ENCODE data around the gene LITAFD. TPM values are rescaled to one million over a fixed set of nuclear protein-coding genes. Genes with fewer than 3 reads are reported as not detected.
A peak's percentile ranks its signal among the peaks of the same experiment; 100 is the strongest.

LITAFD gene
- total RNA-seq, 1 donor from 2014 or later, result not detected

DNA sequence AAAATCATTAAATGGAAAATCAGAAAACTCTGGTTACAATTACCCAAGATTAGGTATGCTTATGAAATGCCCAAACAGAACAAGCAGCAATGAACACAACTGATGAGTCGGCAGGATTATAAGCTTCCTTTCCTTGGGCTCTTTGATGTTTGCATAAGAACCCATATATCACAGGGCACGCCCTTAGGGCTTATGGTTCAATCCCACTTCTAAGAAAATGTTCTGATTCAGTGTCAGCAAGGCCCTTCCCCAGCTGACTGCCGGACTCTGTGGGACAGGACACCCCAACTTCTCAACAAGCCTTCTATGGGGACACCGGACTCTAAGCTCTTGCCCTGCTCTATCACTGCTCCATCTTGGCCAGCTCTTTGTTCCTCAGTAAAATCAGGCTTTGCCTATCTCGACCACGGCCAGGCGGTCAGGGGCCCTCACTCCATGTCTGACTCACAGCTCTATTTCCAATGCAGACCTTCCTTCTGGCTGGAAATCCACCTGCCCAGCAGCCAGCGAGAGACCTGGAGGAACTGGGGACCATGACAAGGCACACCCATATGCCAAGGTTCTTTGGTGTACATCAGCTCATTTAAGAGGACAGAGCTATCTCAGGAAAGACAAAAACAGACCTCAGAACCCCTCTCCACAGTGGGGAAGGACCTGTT, 26.8 kb downstream of the LITAFD start:
- peaks cover 64% of the 10 kb centered on the region for H3K36me3 ChIP-seq (ENCODE audit: insufficient read depth, low read length)

DNA sequence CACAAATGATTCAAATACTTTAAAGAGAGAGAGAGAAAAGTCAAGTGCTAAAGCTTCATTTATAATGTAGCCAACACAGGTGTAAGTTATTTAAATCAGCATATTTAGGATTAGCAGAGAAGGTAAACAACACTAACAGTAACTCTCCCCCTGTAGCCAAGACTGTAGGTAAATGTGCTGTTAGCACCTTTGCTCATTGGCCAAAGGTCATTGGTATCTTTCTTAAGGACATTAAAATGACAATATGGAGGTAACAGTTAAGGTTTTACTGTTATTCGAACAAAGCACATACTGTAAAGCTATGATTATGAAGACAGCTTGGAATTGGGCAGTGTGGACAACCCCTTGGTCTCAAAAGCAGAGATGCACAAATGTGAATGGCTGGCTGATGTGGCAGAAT, 28.7 kb downstream of the LITAFD start:
- Histone ChIP-seq H3K4me1 (ENCODE audit: insufficient read depth, low read length) (no peaks in the 10 kb centered on the region), H2AFZ (ENCODE audit: low read depth, low read length) (no peak overlapping the region), H4K20me1 (ENCODE audit: insufficient read depth, low read length) (peaks cover 81% of the 10 kb centered on the region), H3K9me3 (ENCODE audit: insufficient read depth, low read depth, low read length) (no peaks in the 10 kb centered on the region), H3K36me3 (ENCODE audit: insufficient read depth, low read length) (peaks cover 69% of the 10 kb centered on the region), H3K27ac (ENCODE audit: low read depth, low read length) (no peak overlapping the region), H3K4me2 (ENCODE audit: low read length) (no peak overlapping the region), H3K4me3 (ENCODE audit: insufficient read depth, low read depth, low read length) (no peak overlapping the region), H3K79me2 (ENCODE audit: insufficient read depth, low read length) (peaks cover 54% of the 10 kb centered on the region), H3K27me3 (ENCODE audit: insufficient read depth, low read length) (no peaks in the 10 kb centered on the region), H3K9ac (ENCODE audit: low read length) (no peak overlapping the region)
- H3K4me3 Mint-ChIP-seq (ENCODE audit: unreplicated experiment), result no peak overlapping the region
- no peak for FAIRE-seq
- H3K27ac Mint-ChIP-seq (ENCODE audit: unreplicated experiment), result peak overlapping the region; percentile 66
- TF ChIP-seq, protein P1, sequence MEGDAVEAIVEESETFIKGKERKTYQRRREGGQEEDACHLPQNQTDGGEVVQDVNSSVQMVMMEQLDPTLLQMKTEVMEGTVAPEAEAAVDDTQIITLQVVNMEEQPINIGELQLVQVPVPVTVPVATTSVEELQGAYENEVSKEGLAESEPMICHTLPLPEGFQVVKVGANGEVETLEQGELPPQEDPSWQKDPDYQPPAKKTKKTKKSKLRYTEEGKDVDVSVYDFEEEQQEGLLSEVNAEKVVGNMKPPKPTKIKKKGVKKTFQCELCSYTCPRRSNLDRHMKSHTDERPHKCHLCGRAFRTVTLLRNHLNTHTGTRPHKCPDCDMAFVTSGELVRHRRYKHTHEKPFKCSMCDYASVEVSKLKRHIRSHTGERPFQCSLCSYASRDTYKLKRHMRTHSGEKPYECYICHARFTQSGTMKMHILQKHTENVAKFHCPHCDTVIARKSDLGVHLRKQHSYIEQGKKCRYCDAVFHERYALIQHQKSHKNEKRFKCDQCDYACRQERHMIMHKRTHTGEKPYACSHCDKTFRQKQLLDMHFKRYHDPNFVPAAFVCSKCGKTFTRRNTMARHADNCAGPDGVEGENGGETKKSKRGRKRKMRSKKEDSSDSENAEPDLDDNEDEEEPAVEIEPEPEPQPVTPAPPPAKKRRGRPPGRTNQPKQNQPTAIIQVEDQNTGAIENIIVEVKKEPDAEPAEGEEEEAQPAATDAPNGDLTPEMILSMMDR (IDR thresholded peaks at IDR 0.05; ENCODE audit: insufficient read depth, low read depth, low read length), result no peak
- no peak for TF ChIP-seq EZH2 (IDR thresholded peaks at IDR 0.05; ENCODE audit: insufficient read depth, low read length)
- peaks cover 15% of the 10 kb centered on the region for H3K4me1 Mint-ChIP-seq (ENCODE audit: low read depth, unreplicated experiment)
- H3K9me3 Mint-ChIP-seq (ENCODE audit: unreplicated experiment), result no peaks in the 10 kb centered on the region
- no peaks in the 10 kb centered on the region for H3K27me3 Mint-ChIP-seq (ENCODE audit: low read depth, unreplicated experiment)
- peaks cover 26% of the 10 kb centered on the region for H3K36me3 Mint-ChIP-seq (ENCODE audit: low read depth, unreplicated experiment)
- no peak for DNase-seq (ENCODE audit: low read depth)

More for the DNA sequence above, 26.8 kb downstream of the LITAFD start:
- Histone ChIP-seq H3K79me2 (ENCODE audit: insufficient read depth, low read length) (peaks cover 42% of the 10 kb centered on the region), H3K9me3 (ENCODE audit: insufficient read depth, low read depth, low read length) (no peaks in the 10 kb centered on the region), H3K4me2 (ENCODE audit: low read length) (no peak overlapping the region), H3K4me1 (ENCODE audit: insufficient read depth, low read length) (no peaks in the 10 kb centered on the region), H3K27me3 (ENCODE audit: insufficient read depth, low read length) (no peaks in the 10 kb centered on the region), H3K9ac (ENCODE audit: low read length) (no peak overlapping the region), H4K20me1 (ENCODE audit: insufficient read depth, low read length) (peaks cover 72% of the 10 kb centered on the region), H3K4me3 (ENCODE audit: insufficient read depth, low read depth, low read length) (no peak overlapping the region), H3K27ac (ENCODE audit: low read depth, low read length) (no peak overlapping the region), H2AFZ (ENCODE audit: low read depth, low read length) (no peak overlapping the region)
- TF ChIP-seq EZH2 (IDR thresholded peaks at IDR 0.05; ENCODE audit: insufficient read depth, low read length), result no peak
- no peaks in the 10 kb centered on the region for H3K9me3 Mint-ChIP-seq (ENCODE audit: unreplicated experiment)
- peaks cover 15% of the 10 kb centered on the region for H3K4me1 Mint-ChIP-seq (ENCODE audit: low read depth, unreplicated experiment)
- no peaks in the 10 kb centered on the region for H3K27me3 Mint-ChIP-seq (ENCODE audit: low read depth, unreplicated experiment)
- FAIRE-seq (no peak), DNase-seq (ENCODE audit: low read depth) (no peak)
- no peak overlapping the region for H3K27ac Mint-ChIP-seq (ENCODE audit: unreplicated experiment)
- peaks cover 25% of the 10 kb centered on the region for H3K36me3 Mint-ChIP-seq (ENCODE audit: low read depth, unreplicated experiment)
- H3K4me3 Mint-ChIP-seq (ENCODE audit: unreplicated experiment), result no peak overlapping the region

DNA sequence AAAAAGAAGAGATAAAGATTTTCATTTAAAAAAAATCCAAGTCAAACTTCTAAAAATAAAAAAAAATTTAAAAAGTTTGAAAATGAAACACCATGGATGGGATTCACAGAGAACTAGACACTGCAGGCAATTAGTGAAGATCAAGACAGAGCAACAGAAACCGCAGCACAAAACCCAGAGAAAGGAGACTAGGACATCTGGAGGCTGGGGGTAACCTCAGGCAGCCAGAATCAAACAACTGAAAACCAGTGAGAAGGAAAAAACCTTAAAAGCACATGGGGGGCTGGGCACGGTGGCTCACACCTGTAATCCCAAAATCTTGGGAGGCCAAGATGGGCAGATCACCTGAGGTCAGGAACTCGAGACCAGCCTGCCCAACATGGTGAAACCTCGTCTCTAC, 30.6 kb downstream of the LITAFD start:
- Mint-ChIP-seq H3K27me3 (ENCODE audit: low read depth, unreplicated experiment) (no peaks in the 10 kb centered on the region), H3K36me3 (ENCODE audit: low read depth, unreplicated experiment) (peaks cover 25% of the 10 kb centered on the region), H3K27ac (ENCODE audit: unreplicated experiment) (no peak overlapping the region)

More for the DNA sequence above, 30.6 kb downstream of the LITAFD start:
- Histone ChIP-seq H2AFZ (ENCODE audit: low read depth, low read length) (no peak overlapping the region), H3K36me3 (ENCODE audit: insufficient read depth, low read length) (peaks cover 59% of the 10 kb centered on the region), H4K20me1 (ENCODE audit: insufficient read depth, low read length) (peaks cover 76% of the 10 kb centered on the region), H3K4me1 (ENCODE audit: insufficient read depth, low read length) (no peaks in the 10 kb centered on the region), H3K79me2 (ENCODE audit: insufficient read depth, low read length) (peaks cover 54% of the 10 kb centered on the region), H3K27ac (ENCODE audit: low read depth, low read length) (no peak overlapping the region), H3K4me2 (ENCODE audit: low read length) (no peak overlapping the region), H3K27me3 (ENCODE audit: insufficient read depth, low read length) (no peaks in the 10 kb centered on the region), H3K9me3 (ENCODE audit: insufficient read depth, low read depth, low read length) (no peaks in the 10 kb centered on the region), H3K9ac (ENCODE audit: low read length) (no peak overlapping the region), H3K4me3 (ENCODE audit: insufficient read depth, low read depth, low read length) (no peak overlapping the region)
- TF ChIP-seq, protein P1 (IDR thresholded peaks at IDR 0.05; ENCODE audit: insufficient read depth, low read depth, low read length), result no peak
- TF ChIP-seq EZH2 (IDR thresholded peaks at IDR 0.05; ENCODE audit: insufficient read depth, low read length), result no peak
- no peaks in the 10 kb centered on the region for H3K9me3 Mint-ChIP-seq (ENCODE audit: unreplicated experiment)
- DNase-seq (ENCODE audit: low read depth) (no peak), FAIRE-seq (no peak)
- peaks cover 6% of the 10 kb centered on the region for H3K4me1 Mint-ChIP-seq (ENCODE audit: low read depth, unreplicated experiment)
- no peak overlapping the region for H3K4me3 Mint-ChIP-seq (ENCODE audit: unreplicated experiment)

All from astrocyte (in vitro differentiated cells and primary cell).